ENCODE measurements around the gene LIPK.

LIPK gene, protein sequence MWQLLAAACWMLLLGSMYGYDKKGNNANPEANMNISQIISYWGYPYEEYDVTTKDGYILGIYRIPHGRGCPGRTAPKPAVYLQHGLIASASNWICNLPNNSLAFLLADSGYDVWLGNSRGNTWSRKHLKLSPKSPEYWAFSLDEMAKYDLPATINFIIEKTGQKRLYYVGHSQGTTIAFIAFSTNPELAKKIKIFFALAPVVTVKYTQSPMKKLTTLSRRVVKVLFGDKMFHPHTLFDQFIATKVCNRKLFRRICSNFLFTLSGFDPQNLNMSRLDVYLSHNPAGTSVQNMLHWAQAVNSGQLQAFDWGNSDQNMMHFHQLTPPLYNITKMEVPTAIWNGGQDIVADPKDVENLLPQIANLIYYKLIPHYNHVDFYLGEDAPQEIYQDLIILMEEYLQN

GRCh38 chr10:88705958-88706357 is at the start of gene LIPK:
Gene LIPK (plus strand): TSS chr10:88706249. CDS start chr10:88724544, 18,295 bp downstream.
- TF ChIP-seq CTCF (IDR thresholded peaks at IDR 0.05; ENCODE audit: poor library complexity, severe bottlenecking) = no peak
- H3K36me3 ChIP-seq (ENCODE audit: low read depth) = no peaks in the 10 kb centered on the region
- H3K4me3 ChIP-seq (ENCODE audit: severe bottlenecking) = no peak within 1 kb of the TSS
- ATAC-seq (ENCODE audit: low read depth) (peak; percentile 26), DNase-seq (ENCODE audit: low spot score) (no peak)
- peaks cover 51% of the 10 kb centered on the region for H3K4me1 ChIP-seq (ENCODE audit: insufficient read depth, poor library complexity, severe bottlenecking)
- H3K27ac ChIP-seq (ENCODE audit: poor library complexity, severe bottlenecking) = peak within 1 kb of the TSS; percentile 52
- H3K27me3 ChIP-seq (ENCODE audit: insufficient read depth, poor library complexity, severe bottlenecking) = no peaks in the 10 kb centered on the region
- no peaks in the 10 kb centered on the region for H3K9me3 ChIP-seq (ENCODE audit: severe bottlenecking)

GRCh38 chr10:88657901-88658300 is 48.1 kb upstream of the LIPK start:
- Histone ChIP-seq H3K36me3 (ENCODE audit: low read depth) (no peaks in the 10 kb centered on the region), H3K9me3 (ENCODE audit: severe bottlenecking) (no peaks in the 10 kb centered on the region), H3K4me3 (ENCODE audit: severe bottlenecking) (no peak overlapping the region), H3K4me1 (ENCODE audit: insufficient read depth, poor library complexity, severe bottlenecking) (peaks cover 2% of the 10 kb centered on the region), H3K27ac (ENCODE audit: poor library complexity, severe bottlenecking) (no peak overlapping the region), H3K27me3 (ENCODE audit: insufficient read depth, poor library complexity, severe bottlenecking) (no peaks in the 10 kb centered on the region)
- TF ChIP-seq CTCF (IDR thresholded peaks at IDR 0.05; ENCODE audit: poor library complexity, severe bottlenecking) = no peak
- no peak for ATAC-seq (ENCODE audit: low read depth)
- no peak for DNase-seq (ENCODE audit: low spot score)

- Histone ChIP-seq H3K4me1 (ENCODE audit: insufficient read depth, poor library complexity, severe bottlenecking) (no peaks in the 10 kb centered on the region), H3K4me3 (ENCODE audit: severe bottlenecking) (no peak overlapping the region), H3K36me3 (ENCODE audit: low read depth) (no peaks in the 10 kb centered on the region), H3K27ac (ENCODE audit: poor library complexity, severe bottlenecking) (no peak overlapping the region), H3K9me3 (ENCODE audit: severe bottlenecking) (no peaks in the 10 kb centered on the region), H3K27me3 (ENCODE audit: insufficient read depth, poor library complexity, severe bottlenecking) (no peaks in the 10 kb centered on the region)
- no peak for ATAC-seq (ENCODE audit: low read depth)
- no peak for TF ChIP-seq CTCF (IDR thresholded peaks at IDR 0.05; ENCODE audit: poor library complexity, severe bottlenecking)
- DNase-seq (ENCODE audit: low spot score) = no peak
Observed at GRCh38 chr10:88659725-88660597, 46.1 kb upstream of the LIPK start.

DNA sequence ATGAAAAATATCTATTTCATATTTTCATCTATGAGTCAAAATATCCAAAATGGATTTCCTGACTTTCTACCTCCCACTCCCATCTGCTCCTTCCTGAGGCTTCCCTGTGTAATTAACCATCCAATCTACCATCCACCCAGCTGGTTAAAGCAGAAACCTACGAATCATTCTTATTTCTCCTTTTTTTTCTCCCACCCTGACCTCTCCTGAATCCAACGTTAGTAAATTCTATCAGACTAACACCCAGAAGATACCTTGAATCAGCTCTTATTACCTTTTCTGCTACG is 45.5 kb upstream of the LIPK start:
- Histone ChIP-seq H3K36me3 (ENCODE audit: low read depth) (no peaks in the 10 kb centered on the region), H3K27ac (ENCODE audit: poor library complexity, severe bottlenecking) (no peak overlapping the region), H3K4me3 (ENCODE audit: severe bottlenecking) (no peak overlapping the region), H3K27me3 (ENCODE audit: insufficient read depth, poor library complexity, severe bottlenecking) (no peaks in the 10 kb centered on the region), H3K9me3 (ENCODE audit: severe bottlenecking) (no peaks in the 10 kb centered on the region), H3K4me1 (ENCODE audit: insufficient read depth, poor library complexity, severe bottlenecking) (no peaks in the 10 kb centered on the region)
- ATAC-seq (ENCODE audit: low read depth) (no peak), DNase-seq (ENCODE audit: low spot score) (no peak)
- TF ChIP-seq CTCF (IDR thresholded peaks at IDR 0.05; ENCODE audit: poor library complexity, severe bottlenecking) = no peak
